Measurements from ENCODE around the gene CNDP1.

The CNDP1 gene

DNA sequence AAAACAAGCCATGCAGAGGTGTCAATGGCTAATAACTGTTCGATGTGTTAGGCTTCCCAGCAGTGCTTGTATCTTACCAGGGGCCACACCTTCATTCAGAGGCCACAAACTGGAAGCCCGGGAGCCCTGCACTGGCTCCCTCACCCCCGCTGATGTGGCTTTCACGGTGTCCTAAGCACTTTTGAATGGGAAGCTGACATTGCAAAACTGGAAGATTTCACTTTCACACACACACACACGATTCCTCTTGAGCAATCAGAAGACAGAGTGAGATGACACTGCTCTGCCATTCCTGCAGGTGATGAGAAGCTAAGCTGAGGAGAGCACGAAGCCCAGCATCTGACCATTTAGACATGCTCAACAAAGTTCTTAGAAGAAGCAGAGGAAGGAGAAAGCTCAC lies 54.7 kb downstream of the CNDP1 start:
- no peak for DNase-seq

DNA sequence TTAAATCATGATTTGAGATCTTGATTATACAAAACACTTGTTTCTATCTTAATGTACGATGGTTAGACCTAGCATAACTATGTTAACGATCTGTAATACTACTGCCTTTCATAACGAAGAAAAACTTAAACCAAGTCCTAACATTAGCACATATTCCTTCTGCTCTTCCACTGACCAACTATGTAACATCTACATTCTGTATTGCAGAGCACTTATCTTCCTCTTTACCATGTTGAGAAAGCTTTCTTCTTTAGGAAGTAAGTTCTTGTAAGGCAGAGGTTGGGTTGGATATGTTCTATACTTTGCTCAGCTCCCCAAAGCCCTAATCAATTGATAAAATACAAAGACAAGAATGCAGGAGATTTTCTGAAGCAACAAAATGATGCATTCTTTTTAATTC lies 55.5 kb downstream of the CNDP1 start:
- no peak for DNase-seq

DNA sequence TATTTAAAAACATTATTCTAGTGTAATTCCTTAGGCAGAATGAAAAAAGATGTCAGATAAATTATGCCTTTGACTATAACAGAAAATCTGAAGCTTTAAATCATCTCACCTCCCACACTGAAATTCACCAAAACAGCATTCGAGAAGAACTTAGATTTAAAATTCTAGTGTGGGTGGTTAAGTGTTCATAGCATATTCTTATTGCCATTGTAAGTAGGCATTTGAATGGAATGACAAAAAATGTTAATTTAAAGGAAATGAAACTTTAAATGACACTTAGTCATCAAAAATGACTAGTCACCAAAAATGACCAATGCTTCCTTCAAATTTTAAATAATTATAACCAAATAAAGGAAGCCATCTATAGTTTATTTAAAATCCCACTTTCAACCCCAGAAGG lies 56.4 kb downstream of the CNDP1 start:
- DNase-seq, result no peak

DNA sequence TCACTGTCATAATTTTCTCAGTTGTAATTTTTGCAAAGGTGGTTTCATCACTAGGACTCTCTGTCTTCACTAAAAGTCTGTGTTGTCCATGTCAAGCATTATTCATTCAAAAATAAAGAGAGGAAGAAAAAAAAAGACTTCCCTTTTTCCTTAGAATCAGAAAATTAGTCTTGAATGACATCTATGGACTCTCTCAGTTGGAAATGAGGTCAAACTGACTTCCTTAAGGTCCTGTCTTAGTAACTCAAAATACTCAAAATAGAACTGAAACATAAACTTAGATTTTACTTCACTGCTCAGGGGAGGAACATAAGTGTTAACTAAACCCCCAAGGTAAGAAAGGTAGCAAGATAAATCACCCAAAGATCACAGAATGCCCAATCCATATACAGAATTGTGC lies 61.1 kb downstream of the CNDP1 start:
- DNase-seq, result no peak

DNA sequence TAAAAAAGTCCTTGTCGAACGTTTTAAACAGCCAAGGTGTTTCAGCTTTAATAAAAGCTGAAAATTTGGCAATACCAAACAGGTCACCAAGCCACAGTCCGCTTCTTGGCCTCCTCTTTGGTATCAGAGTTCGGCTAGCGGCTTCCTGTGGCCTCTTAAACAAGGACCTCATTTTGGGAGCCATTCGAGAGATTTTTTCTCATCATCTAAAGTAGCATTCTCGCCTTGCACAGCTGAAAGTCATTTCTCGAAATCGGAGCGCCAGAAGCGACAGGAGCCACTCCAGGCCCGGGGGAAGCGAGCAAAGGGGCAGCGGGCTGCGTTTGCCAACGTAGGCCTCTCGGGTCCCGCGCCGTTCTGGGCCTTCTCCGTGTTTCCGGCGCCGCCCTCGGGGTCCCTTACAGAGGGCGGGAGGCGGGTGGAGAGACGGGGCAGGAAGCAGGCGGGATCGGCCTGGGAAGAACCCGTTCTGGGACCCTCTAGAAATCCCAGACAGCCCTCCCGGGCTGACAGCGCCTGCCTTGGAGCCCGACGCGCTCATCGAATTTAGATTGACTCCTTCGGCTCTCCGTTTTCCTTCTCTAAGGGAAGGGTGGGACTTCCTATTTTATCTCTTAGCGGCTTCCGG lies 62.8 kb downstream of the CNDP1 start:
- DNase-seq, result peak; percentile 70

DNA sequence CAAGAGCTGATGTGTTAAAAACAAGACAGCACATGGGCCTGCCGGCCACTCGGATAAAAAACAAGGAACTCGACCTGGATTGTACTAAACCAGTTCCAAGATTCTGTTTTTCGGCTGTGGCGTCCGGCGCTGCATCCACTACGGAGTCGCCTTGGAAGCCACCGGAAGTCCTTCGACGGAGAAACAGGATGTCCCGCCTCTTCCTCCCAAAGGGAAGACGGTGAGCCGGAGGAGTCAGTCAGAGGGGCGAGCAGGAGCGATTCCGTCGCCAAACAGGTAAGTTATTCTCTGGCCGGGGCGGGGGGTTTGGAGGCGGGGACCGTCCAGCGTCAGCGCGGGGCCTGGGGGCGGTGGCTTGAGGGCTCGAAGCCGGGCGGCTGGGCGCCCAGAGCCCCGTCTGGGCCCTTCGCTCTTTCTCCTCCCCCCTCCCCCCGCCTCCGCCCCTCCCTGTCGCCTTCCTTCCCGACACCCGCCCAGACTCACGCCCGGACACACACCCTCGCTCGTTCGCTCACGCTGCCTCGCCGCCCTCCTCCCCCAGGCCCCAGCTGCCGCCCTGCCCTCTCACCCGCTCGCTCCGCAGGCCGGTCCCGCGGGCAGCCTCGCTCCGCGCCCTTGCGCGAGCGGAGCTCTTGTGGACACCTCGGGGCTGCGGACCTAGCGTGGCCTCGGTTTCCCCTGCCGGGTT lies 63.5 kb downstream of the CNDP1 start, which contains the start of gene ZNF407:
ZNF407 (plus strand) TSS at position 209 of the 688 bp plus-strand sequence. CDS start 33,150 bp downstream, outside the sequence.
- DNase-seq, result peak; percentile 76

DNA sequence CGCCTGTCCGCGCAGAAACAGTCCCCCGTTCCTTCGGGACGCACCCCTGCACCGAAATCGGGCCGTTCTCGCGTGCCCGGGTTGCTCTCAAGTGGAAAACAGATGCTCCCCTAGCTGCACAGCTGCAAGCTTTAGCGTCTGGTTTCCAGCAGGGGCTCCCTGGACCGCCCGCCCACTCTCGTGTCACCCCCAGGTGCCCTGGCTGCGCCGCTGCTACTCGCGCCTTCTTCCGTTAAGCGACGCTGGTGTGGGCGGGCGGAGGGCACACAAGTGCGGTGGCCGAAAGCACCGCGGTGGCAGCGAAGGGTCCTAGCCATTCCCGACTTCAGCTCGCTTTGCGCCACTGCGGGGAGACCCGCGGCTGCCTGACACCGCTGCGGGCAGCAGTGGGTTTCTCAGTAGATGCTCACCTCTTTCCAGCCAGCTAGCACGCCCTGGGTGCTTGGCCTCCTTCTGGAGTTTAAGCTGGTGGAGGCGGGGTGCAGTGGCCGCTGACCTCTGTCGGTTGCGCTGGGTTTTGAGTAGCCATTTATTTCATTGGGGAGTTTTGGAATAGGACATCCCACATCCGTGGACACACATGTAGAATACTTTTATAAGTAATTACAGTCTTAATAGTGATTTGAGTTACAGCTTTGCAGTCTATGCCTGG lies 64.2 kb downstream of the CNDP1 start:
- peak; percentile 27 for DNase-seq

DNA sequence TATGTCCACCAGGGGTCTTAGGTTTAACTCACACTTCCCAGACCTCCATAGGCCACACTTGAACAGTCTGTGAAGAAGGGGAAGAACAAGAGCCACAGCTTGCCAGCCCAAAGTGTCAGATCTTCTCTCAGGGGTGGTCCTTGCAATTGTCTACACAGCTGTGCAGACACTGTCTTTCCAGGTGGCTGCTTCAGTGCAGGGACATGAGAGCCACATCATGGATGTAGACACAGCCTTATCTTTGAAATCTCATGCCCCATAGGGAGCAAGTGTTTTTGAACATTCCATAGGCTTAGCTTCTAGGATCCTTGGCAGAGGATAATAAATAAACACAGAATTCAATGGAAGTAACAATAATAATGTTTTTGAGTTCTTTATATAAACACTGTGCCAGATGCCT lies 70.1 kb downstream of the CNDP1 start:
- no peak for DNase-seq

DNA sequence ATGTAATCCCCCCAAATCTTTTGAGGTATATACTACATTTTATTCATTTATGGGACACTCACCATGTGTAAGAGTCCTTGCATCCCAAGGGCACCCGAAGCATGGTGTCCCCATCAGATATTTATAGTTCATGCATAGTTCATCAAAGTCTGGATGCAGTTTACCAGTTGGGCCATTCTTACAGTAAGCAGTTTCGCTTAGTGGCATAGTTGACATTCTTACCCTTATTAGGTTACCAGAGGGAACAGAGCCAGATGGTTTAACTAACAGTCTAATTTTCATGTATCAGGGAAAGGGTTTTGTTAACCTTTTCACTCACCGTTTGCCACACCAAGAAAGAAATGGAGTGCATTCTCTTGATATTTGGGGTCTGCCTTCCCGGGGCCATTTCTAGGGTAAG lies 70.5 kb downstream of the CNDP1 start:
- peak; percentile 9 for DNase-seq

DNA sequence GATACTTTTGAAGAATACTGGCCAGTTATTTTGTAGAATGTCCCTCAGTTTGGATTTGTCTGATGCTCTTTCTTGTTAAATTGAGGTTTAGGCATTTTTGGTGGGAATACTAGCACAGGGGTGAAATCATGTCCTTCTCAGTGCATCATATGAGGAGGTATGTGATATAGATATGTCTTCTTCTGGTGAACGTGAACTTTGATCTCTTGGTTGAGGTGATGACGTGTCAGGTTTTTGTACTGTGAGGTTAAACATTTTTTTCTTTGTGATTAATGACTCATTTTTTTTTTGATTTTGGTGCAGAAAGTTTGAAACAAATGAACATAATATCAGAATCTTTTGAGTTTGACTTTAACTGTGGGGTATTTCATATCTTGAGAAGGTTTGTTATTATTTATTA lies 74.4 kb downstream of the CNDP1 start:
- DNase-seq, result no peak

DNA sequence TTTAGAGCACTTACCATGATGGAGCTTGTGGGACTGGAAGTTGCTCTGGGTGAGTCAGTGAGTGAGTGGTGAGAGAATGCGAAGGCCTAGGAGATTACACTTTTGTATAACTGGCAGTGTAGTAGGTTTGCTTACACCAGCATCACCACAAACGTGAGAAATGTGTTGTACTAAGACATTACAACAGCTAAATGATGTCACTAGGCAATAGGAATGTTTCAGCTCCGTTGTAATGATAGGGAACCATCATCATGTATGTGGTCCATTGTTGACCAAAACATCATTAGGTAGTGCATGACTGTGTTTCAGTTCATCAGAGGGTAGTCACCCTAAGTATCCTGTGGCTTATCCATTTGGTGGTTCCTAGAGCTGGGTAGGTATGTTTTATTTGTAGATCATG lies 75.2 kb downstream of the CNDP1 start:
- no peak for DNase-seq

DNA sequence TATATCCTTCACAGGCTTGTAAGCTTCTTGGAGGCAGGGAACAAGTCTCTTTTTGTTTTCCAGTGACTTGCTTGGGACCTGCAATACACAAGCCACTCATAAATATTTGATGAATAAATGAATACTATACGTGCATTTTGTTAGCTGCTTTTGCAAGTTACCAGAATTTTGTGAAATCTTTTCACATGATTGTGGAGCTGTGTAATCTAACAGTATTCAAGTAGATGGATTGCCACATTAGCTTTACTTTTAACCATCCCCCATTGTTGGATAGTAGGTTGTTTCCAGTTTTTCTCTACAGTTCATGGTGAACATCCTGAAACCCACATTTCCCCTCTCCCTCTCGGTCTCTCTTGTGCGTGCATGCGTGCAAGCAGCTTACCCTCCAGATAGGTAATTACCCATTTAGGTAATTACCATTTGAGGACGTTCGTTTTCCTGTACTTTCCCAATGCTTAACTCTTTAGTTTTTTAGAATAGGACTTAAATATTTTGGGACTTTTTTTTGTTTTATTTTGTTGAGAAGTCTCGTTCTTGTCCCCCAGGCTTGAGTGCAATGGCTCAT lies 75.8 kb downstream of the CNDP1 start:
- no peak for DNase-seq

DNA sequence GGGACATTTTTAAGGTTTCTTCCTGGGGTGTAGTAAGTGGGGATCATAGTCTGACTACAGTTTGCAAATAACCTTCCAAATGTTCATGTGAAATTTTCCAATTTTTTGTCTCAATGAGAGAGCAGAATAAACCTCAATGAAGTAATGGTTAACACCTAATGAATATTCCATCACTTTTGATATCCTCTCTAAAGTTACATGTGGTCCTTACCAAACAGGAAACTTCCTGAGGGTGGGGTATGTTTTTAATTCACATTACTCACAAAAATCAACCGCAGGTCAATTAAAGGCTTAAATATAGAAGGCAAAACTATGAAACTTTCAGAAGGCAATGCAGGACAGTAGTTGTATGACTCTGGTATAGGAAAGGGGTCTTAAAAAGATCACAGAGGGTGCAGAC lies 76.6 kb downstream of the CNDP1 start:
- DNase-seq, result no peak

DNA sequence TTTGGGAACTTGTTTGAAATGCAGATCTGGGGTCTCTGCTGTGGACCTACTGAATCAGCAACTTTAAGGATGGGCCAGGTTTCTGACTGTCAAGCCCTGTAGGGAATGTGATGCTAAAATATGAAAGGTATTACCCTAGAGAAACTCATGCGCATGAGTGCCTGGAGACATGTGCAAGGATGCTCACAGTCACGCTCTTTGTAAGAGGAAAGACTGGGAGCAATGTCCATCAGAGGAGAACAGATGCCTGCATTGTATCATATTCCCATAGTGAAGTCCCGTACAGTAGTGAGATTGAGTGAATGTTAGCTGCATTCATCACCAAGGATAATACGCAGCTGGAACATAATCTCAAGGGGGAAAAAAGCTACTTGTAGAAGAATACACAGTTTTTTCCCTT lies 77.5 kb downstream of the CNDP1 start:
- DNase-seq, result no peak

DNA sequence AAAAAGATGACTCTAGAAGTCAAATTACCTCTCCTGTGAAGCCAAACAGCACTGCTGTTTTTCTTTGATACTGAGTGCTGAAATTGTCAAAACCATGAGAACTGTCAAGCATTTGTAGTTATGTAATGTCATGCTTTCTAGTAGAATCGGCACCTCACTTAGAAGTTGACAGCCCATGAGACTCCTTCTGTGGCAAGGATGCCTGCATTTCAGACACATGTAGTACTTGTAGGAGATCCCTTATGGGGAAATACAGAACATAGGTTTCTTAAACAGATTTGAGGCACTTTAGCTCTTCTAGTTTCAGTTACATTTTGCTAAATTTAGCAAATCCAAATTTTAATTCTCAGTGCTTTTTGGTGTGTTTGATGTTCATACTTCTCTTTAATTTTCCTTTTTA lies 79.1 kb downstream of the CNDP1 start:
- DNase-seq, result no peak

DNA sequence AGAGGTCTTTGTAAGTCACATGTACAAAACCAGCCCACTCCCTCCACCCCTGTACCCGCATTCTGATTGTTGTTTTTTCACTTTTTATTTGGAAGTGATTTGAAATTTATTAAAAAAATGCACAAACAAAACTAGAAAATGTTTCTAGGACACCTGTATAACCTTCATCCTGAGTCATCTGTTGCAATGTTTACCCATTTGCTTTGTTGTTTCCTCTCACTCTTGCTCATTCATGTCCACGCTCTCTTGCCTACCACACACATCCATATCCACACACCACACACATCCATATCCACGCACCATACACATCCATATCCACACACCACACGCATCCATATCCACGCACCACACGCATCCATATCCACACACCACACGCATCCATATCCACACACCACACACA lies 82.2 kb downstream of the CNDP1 start:
- no peak for DNase-seq

DNA sequence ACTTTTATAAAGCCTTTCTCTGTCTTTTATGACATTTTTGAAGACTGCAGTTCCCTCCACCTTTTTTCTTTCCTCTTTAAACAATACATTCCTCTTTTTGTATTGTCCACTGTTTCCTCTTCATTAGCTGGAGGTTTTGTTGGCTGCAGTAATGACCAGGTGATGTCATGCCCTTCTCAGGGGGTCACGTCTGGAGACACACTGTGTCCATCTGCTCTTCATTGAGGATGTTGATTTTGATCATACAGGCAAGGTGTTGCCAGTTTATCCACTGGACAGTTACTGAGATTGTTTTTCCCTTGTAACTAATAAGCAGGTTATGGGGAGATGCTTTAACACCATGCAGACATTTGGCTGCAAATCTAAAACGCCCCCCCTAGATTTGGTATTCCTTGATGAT lies 83.2 kb downstream of the CNDP1 start:
- DNase-seq, result no peak

DNA sequence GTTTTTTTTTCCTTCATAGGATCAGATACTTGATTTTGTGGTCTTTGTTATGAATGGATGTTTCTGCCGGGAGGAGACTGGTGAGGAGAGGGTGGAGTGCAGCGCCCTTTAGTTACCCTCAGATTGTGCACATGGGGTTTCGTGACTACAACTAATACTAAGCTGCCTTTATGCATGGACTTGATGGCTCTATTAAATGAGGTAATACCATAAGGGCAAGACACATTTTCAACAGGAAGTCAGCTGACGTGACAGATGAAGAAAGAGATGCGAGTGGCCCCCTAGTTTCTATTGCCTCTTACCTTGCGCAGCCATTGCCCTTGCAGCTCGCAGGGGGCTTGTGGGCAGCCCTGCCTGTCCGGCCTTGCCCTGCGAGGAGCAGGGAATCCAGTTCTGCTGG lies 87.8 kb downstream of the CNDP1 start:
- DNase-seq, result no peak

DNA sequence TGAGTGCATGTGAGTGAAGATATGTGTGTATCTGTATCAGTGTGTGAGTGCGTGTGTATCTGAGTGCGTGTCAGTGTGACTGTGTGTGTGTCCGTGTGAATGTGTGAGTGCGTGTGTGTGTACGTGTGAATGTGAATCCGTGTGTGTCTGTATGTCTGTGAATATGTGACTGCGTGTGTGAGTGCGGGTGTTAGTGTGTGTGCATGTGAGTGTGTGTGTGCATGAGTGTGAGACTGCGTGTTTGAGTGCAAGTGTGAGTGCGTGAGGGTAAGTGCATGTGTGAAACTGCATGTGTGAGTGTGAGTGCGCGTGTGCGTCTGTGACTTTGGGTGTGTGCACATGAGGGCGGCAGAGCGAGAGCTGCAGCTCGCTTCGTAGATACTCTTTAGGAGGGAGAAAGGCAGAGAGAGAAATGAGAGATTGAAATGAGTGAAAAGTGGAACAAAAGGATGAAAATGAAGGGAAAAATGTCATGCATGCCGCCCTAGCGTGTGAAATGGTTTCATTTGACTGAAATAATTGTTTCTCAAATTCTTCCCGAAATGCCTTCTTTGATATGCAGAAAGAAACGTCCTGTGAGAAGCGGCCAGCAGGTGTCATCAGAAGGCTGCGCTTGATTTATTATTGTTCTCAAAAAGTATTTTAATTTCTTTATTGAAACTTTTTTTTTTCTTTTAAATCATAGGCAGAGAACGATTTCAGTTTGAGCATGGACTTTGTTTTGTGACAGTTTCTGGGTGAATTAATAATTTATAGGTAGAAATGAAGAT lies 88.9 kb downstream of the CNDP1 start:
- DNase-seq, result no peak

DNA sequence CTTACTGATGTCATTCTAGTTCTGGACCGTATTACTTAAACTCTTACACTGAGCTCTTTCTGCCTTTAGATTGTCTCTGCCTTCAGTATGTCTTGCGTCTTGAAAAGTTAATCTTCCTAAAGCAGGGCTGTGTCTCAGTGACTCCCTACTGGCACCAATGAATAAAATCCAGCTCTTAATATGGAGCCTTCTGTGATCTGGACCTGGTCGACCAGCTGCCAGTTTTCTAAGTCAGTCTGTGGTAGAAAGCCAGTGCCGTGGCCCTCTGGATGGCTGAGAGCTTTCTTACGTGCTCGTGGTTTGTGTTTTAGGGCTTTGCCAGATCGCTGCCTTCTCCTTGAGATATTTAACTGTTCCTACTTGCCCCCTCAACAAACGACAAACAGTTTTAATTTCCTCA lies 90.2 kb downstream of the CNDP1 start:
- DNase-seq, result no peak

DNA sequence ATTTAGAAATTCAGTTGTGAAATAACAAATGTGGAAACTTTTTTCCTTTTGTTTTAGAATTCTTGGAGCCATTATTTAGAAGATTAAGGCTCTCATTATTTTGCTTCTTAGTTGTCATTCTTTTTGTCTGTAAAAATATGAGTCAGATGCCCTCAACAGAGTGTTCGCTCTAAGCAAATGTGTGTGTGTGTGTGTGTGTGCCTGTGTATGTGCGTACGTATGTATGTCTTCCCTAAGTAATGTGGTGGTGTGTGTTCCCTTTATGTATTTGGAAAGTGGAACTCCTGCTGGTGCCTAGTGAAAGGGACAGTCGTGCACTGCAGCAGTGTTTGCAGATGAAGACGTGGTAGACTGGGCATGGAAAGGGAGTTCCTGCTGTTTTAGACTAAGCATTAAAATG lies 90.9 kb downstream of the CNDP1 start:
- DNase-seq, result no peak

DNA sequence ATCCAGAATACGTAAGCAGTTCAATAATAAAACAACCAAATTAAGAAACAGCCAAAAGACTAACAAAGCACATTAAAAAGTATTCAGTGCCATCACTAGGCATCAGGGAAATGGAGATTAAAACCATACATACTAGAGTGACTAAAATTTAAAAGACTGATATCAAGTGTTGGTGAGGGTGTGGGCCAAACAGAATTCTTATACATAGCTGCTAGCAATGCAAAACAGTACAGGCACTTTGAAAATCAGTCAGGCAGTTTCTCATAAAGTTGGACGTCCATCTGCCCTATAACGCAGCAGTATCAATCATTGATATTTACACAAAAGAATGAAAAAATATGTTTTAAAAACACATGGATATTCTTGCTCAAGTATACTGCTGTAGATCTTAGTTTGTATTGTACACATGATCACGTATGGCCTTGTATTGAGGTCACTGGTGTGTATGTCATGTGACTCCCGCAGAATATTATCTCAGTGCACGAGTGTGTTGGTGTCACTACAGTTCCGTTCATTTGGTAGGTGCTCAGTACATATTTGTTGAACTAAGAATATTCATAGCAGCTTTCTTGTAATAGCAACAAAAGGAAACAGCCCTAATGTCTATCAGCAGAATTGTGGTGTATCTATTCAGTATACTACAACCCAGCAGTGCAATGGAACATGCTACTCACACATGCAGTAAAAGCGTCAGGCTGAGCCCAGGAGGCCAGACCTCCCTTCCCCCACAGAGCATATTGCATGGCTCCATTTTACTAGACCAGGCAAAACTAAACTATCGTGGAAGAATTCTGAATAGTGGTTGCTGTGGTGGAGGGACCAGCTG lies 92.0 kb downstream of the CNDP1 start:
- DNase-seq, result no peak
